GM12874 (cell line): ENCODE results near the gene FGF1.

Source experiments
- TF ChIP-seq, protein P1 (sequence below): IDR thresholded peaks from 2 replicates; pipeline ENCODE4 v1.5.1; 2011; ENCODE audit warnings: low read depth, mild to moderate bottlenecking, control low read depth, low read length, moderate library complexity; ENCODE audit not compliant: insufficient read depth

FGF1 gene

DNA sequence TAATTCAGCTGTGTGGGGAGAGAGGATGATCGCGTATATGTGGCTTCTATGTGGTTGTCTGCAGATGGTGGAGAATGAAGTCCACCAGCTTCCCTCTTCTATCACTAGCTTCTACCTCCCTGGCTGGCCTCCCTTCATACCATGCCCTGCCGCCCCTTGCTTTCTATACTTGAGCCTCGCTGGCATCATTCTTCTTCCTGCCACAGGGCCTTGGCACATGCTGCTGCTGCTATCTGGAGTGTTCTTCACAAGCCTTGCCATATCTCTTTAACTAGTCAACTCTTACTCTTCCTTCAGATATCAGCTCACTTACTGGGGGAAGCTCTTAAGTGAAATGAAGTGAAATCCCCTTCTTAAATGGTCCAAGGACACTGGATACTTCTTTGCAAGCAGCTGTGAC, 100.4 kb downstream of the FGF1 start:
- TF ChIP-seq, protein P1, sequence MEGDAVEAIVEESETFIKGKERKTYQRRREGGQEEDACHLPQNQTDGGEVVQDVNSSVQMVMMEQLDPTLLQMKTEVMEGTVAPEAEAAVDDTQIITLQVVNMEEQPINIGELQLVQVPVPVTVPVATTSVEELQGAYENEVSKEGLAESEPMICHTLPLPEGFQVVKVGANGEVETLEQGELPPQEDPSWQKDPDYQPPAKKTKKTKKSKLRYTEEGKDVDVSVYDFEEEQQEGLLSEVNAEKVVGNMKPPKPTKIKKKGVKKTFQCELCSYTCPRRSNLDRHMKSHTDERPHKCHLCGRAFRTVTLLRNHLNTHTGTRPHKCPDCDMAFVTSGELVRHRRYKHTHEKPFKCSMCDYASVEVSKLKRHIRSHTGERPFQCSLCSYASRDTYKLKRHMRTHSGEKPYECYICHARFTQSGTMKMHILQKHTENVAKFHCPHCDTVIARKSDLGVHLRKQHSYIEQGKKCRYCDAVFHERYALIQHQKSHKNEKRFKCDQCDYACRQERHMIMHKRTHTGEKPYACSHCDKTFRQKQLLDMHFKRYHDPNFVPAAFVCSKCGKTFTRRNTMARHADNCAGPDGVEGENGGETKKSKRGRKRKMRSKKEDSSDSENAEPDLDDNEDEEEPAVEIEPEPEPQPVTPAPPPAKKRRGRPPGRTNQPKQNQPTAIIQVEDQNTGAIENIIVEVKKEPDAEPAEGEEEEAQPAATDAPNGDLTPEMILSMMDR = no peak

DNA sequence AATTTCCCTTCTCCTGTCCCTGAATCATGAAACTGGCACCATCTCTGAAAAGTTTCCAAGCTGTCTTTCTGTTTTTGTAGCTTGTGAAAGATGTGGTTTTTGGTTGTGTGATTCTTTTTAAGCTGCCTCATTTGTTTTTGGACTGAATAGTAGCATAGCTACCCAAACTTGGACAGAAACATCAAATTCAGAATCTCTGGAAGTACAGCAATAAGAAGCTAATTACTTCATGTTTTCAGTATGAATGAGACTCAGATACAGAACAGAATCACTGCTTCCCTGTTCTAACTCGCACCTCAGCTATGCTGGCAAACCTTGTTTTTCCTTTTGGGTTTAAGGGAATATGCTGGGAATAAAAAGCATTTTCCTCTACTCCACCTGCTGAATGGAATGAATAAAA, 101.0 kb downstream of the FGF1 start:
- TF ChIP-seq, protein P1 = no peak

DNA sequence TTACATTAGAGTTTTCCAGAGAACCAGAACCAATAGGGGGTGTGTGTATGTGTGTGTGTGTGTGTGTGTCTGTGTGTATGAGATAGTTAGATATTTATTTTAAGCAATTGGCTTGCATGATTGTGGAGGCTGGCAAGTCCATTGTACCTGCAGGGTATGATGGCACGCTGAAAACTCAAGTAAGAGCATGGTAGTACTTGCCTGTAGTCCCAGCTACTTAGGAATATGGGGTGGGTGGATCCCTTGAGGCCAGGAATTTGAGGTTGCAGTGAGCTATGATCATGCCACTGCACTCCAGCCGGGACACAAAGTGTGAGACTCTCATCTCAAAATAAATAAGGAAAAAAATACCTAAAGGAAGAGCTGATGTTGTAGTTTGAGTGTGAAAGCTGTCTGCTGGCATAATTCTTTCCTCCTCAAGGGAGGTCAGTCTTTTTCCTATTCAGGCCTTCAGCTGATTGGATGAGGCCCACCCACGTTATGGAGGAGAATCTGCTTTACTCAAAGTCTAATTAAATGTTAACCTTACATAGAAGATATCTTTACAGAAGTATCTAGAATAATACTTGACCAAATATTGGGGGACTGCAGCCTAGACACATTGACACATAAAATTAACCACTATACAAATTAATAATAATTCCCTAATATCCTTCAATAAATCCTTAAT, 107.6 kb downstream of the FGF1 start:
- TF ChIP-seq, protein P1 = no peak

DNA sequence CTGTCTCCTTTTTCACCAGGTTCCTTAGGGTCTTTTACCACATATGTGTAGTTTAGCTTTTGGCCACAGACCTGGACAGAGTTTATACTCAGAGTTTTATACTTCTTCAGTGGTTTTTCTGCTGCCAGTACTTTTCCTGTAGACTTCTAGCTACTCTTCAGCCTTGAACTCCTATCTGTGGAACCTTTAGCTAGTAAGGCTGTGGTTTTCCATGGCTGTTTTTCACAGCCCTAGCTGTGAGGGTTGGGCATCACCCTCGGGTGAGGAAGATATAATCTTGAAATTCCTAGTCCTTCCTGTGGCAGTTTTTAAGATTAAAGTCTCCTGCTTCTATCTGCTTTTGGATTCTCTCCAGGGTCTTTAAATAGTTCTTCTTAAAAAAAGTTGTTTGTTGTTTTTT, 109.1 kb downstream of the FGF1 start:
- TF ChIP-seq, protein P1 = no peak

DNA sequence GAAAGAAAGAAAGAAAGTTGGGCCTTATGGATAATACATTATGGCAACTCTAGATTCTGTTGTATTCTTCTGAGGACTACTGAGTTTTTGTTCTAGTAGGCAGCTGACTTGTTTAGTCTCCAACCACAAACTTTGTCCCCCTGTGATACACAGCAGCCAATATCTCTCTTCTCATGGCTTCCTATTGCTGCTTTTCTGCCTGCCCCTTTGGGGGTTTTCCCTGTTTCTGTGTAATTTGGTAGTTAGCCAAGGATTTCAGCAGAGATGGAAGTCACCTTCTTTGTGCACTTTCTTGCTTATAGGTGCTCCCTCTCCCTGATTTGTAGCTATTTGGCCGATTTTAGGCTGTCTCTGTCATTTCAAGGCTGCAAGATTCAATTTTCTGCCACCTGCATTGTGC, 109.6 kb downstream of the FGF1 start:
- TF ChIP-seq, protein P1 = no peak

DNA sequence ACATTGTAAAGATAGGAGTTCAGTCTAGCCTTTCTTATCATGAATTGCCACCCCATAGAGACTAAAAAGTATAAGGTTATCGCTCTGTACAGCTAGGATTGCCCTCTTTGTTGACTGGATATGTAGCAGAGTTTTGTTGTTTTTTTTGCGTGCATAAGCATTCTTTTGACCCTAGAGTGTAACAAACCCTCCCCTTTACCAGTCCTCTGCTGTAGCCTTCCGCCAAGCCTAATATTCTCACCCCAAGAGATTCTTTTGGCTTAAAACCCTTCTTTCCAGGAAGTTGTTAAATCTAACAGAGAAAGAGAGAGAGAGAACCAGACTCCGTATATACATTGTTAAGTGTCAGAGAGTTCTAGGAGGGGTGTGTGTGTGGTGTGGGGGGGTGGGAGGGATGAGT, 113.9 kb downstream of the FGF1 start:
- TF ChIP-seq, protein P1 = no peak

DNA sequence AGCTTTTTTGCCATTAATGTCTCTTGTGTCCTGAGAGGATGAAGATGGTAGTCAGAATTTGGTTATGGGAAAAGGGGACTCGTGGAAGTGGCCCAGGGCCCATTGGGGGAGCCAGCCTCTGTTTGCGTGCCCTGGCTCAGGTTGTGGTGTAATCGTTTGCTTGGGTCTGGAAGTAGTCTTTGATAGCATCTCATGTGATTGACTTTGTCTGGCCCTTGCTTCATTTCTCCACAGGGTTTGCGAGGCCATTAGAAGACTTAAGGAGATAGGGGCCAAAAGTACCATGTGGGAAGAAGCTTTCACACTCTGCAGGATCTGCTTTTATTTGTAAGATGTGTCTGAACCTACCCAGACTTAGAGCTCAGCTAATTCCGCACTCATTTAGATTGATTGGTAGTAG, 114.5 kb downstream of the FGF1 start:
- TF ChIP-seq, protein P1 = no peak

DNA sequence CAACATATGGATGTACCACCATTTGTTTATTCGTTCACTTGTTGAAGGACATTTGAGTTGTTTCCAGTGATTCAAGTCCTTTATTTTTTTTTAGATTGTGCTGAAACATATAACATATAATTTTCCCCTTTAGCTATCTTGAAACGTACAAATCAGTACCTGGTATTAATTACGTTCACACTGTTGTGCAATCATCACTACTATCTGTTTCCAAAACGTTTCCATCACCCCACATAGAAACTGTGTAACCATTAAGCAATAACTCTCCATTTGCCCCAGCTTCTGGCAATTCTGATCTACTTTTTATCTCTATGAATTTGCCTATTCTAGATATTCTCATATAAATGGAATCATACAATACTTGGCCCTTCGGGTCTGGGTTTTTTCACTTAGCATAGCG, 116.0 kb downstream of the FGF1 start:
- TF ChIP-seq, protein P1 = no peak
